ENCODE data around the gene ZIC2. TPM values are rescaled to one million over a fixed set of nuclear protein-coding genes. Genes with fewer than 3 reads are reported as not detected.
"Not testable (repeated sequence)": the region's sequence is repeated elsewhere in the genome, so short reads cannot be mapped to it uniquely, and the experiment has no call there.

The ZIC2 gene
- total RNA-seq, 1 donor from 2014 or later, result 21.9 TPM

DNA sequence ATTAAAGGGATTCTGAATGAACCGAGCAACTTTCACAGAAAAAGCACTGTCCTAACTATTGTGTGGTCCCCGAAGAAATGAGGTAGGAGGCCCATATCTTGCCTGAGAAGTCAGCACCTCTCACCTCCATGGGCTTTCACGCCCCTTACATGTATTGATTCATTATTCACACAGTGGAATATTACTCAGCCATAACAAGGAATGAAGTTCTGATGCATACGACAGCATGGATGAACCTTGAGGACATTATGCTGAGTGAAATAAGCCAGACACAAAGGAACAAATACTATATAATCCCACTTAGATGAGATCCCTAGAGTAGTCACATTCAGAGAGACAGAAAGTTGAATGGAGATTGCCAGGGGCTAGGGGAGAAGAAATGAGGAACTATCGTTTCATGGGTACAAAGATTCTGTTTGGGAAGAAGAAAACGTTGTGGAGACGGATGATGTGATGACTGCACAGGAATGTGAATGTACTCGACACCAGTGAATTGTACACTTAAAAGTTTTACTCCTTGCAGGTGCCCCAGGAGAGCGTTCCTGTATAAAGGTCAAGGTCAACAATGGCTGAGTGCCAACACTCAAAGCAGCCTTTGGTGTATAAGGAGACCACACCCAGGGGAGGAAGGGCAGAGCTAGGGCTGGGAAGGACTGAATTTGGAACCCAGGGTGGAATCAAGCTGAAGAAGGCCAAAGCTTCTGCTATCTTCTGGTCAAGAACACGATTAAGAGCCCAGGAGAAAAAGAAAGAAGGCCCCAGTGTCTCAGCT, 32.5 kb upstream of the ZIC2 start:
- DNase-seq, result no peak
- H3K9me3 Mint-ChIP-seq (ENCODE audit: unreplicated experiment), result no peaks in the 10 kb centered on the region
- H3K27me3 Mint-ChIP-seq (ENCODE audit: unreplicated experiment), result peaks cover 8% of the 10 kb centered on the region
- TF ChIP-seq, protein P1, sequence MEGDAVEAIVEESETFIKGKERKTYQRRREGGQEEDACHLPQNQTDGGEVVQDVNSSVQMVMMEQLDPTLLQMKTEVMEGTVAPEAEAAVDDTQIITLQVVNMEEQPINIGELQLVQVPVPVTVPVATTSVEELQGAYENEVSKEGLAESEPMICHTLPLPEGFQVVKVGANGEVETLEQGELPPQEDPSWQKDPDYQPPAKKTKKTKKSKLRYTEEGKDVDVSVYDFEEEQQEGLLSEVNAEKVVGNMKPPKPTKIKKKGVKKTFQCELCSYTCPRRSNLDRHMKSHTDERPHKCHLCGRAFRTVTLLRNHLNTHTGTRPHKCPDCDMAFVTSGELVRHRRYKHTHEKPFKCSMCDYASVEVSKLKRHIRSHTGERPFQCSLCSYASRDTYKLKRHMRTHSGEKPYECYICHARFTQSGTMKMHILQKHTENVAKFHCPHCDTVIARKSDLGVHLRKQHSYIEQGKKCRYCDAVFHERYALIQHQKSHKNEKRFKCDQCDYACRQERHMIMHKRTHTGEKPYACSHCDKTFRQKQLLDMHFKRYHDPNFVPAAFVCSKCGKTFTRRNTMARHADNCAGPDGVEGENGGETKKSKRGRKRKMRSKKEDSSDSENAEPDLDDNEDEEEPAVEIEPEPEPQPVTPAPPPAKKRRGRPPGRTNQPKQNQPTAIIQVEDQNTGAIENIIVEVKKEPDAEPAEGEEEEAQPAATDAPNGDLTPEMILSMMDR (IDR thresholded peaks at IDR 0.05; ENCODE audit: partially characterized antibody, unreplicated experiment), result no peak
- no peak overlapping the region for H3K27ac Mint-ChIP-seq (ENCODE audit: unreplicated experiment)
- H3K4me3 Mint-ChIP-seq (ENCODE audit: unreplicated experiment), result peak overlapping the region; percentile 5
- no peaks in the 10 kb centered on the region for H3K36me3 Mint-ChIP-seq (ENCODE audit: unreplicated experiment)
- H3K4me1 Mint-ChIP-seq (ENCODE audit: low read depth, unreplicated experiment), result peaks cover 8% of the 10 kb centered on the region

DNA sequence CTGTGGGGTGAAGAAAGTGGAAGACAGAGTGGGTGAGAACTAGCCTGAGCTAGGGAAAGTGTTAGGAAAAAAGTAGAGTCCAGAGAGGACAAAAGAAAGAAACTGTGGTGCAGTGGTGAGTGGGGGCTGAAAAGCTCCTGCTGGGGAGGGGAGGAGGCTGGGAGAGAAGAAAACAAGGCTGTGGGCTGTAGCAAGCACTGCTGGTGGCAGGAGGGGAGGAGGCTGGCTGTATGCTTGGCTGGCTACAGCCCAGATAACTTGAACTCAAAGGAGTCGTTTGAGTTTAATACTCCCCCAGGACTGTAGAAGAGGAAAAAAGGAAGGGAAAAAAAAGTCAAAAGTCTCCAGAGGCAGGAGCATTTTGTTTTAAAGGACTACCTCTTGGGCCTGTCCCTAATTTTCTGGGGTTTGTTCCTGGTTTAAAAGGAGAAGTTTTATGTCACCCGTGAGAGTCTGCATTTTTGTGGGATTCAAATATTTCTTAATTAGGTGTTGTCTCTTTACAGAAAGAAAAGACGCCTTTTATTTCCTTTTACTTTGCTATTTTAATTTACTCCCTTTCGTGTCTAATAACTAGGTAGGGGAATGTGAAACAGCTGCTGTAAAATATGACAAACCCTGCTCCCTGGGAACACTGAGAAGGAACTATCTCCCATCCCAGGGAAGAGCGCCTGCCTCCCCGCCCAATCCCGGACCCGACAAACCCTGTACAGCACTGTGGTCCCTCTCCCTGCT, 31.7 kb upstream of the ZIC2 start:
- Mint-ChIP-seq H3K27ac (ENCODE audit: unreplicated experiment) (no peak overlapping the region), H3K4me1 (ENCODE audit: low read depth, unreplicated experiment) (peaks cover 8% of the 10 kb centered on the region), H3K4me3 (ENCODE audit: unreplicated experiment) (peak overlapping the region; percentile 5), H3K9me3 (ENCODE audit: unreplicated experiment) (no peaks in the 10 kb centered on the region), H3K27me3 (ENCODE audit: unreplicated experiment) (peaks cover 8% of the 10 kb centered on the region), H3K36me3 (ENCODE audit: unreplicated experiment) (no peaks in the 10 kb centered on the region)
- TF ChIP-seq, protein P1 (IDR thresholded peaks at IDR 0.05; ENCODE audit: partially characterized antibody, unreplicated experiment), result no peak
- DNase-seq, result no peak

DNA sequence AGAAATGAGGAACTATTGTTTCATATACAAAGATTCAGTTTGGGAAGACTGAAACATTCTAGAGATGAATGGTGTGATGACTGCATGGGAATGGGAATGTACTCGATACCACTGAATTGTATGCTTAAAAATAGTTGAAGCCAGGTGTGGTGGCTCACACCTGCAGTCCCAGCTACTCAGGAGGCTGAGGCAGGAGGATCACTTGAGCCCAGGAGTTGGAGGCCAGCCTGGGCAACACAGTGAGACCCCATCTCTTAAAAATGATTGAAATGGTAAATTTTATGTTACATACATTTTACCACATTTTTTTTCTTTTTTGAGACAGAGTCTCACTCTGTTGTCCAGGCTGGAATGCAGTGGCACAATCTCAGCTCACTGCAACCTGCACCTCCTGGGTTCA, 29.9 kb upstream of the ZIC2 start:
- not testable (repeated sequence) for H3K36me3 Mint-ChIP-seq (ENCODE audit: unreplicated experiment); DNase-seq; H3K27ac Mint-ChIP-seq (ENCODE audit: unreplicated experiment); H3K4me3 Mint-ChIP-seq (ENCODE audit: unreplicated experiment); H3K9me3 Mint-ChIP-seq (ENCODE audit: unreplicated experiment)
- Mint-ChIP-seq H3K4me1 (ENCODE audit: low read depth, unreplicated experiment) (peaks cover 10% of the 10 kb centered on the region), H3K27me3 (ENCODE audit: unreplicated experiment) (peaks cover 14% of the 10 kb centered on the region)

DNA sequence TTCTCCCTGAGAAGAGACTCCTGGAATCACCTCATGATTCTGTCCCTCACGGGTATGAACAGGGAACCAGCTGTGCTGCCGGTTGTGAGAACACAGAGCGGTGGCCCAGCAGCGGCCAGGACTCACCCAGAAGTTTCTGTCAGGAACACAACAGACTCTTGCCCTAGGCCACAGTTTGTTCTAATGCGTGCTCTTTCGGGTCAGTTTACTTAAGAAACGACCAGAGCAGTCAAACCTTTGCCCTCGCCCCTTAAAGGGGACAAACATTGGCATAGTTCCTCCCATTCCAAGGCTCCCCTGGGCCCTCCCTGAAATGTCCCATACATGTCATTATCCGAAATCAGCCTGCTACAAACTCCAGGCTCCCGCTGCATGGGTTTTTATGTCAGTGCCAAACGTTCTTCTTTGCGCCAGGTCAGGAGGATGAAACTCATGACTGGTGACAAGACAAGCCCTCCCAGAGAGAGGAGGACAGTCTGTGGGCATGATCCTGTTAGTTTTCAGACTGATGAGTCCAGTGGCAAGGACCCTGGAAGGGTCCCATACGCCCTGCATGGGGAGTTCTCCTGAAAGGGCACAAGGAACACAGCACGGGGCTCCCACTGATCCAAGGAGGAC, 28.3 kb upstream of the ZIC2 start:
- Mint-ChIP-seq H3K9me3 (ENCODE audit: unreplicated experiment) (peaks cover 2% of the 10 kb centered on the region), H3K4me1 (ENCODE audit: low read depth, unreplicated experiment) (peaks cover 17% of the 10 kb centered on the region), H3K4me3 (ENCODE audit: unreplicated experiment) (no peak overlapping the region), H3K27me3 (ENCODE audit: unreplicated experiment) (peaks cover 24% of the 10 kb centered on the region), H3K27ac (ENCODE audit: unreplicated experiment) (no peak overlapping the region), H3K36me3 (ENCODE audit: unreplicated experiment) (no peaks in the 10 kb centered on the region)
- TF ChIP-seq, protein P1 (IDR thresholded peaks at IDR 0.05; ENCODE audit: partially characterized antibody, unreplicated experiment), result no peak
- no peak for DNase-seq

DNA sequence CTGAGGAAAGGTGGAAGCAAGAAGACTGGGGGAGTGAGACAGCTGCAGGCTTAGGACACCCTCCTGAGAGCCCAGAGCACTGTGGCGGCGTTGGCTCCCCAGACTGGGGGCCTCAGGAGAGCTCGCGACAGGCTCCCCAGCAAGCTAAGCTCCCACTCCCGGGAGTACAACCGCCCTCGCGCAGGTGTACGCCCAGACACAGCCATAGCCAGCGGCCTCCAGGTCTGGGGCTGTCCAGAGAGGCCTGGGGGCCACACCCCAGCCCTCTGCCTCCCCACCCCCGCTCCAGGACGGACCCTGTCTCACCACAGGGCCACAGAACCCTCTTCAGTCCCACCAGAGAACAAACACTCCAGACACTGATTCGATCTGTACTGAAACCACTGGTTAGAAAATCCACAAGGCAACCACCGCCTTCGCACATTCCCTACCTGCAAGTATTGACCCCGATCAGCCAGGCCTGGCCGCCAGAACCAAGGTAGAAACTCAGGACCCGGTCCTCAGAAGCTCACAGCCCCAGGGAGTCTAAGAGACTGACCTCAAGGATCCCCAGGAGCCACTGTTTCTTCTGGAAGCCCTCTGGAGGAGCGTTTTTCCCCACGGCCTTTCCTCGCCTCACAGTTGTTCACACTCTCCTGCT, 26.4 kb upstream of the ZIC2 start:
- Mint-ChIP-seq H3K36me3 (ENCODE audit: unreplicated experiment) (no peaks in the 10 kb centered on the region), H3K9me3 (ENCODE audit: unreplicated experiment) (peaks cover 2% of the 10 kb centered on the region), H3K4me3 (ENCODE audit: unreplicated experiment) (no peak overlapping the region), H3K27ac (ENCODE audit: unreplicated experiment) (no peak overlapping the region), H3K4me1 (ENCODE audit: low read depth, unreplicated experiment) (peaks cover 22% of the 10 kb centered on the region), H3K27me3 (ENCODE audit: unreplicated experiment) (peaks cover 30% of the 10 kb centered on the region)
- TF ChIP-seq, protein P1 (IDR thresholded peaks at IDR 0.05; ENCODE audit: partially characterized antibody, unreplicated experiment), result no peak
- DNase-seq, result no peak
